Right renal cortex interstitium (tissue), 3 donors: ENCODE data around the gene MYO1E. TPM values are rescaled to one million over a fixed set of nuclear protein-coding genes. Genes with fewer than 3 reads are reported as not detected.
"Not testable (repeated sequence)": the region's sequence is repeated elsewhere in the genome, so short reads cannot be mapped to it uniquely, and the experiment has no call there.

Experiments
- DNase-seq, 3 donors: peaks; one replicate each; pipeline ENCODE4 v3.0.0-alpha.2; 2013; ENCODE audit warnings: low read depth in 3 of 3, low spot score in 2 of 3
- polyA plus RNA-seq, 3 donors: library from polyadenylated mRNA; unstranded; fragments of 120-200 nt; gene quantifications; one replicate each; pipeline ENCODE4 v1.2.1, GENCODE V29; 2013; ENCODE audit not compliant: insufficient read length in 3 of 3

Gene MYO1E
- polyA plus RNA-seq, 3 donors = 160 to 180 (median 161) TPM

DNA sequence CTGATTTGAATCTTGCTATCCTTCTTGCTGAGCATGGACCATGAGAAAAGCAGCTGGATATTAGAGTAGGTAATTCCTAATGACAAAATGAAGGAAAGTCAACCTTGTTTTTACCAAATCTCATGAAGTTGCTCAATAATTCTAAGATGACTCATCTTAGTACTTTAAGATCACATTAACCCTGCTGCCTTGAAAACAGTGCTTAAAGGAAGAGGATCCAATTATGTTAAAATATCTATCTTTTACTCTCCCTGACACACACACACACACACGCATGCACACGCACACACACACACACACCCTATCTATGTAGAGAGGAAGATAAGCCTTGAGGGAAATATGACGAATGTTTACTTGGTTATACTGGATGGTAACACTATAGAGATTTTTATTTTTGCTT, 16.0 kb upstream of the MYO1E start:
- DNase-seq = no peak

DNA sequence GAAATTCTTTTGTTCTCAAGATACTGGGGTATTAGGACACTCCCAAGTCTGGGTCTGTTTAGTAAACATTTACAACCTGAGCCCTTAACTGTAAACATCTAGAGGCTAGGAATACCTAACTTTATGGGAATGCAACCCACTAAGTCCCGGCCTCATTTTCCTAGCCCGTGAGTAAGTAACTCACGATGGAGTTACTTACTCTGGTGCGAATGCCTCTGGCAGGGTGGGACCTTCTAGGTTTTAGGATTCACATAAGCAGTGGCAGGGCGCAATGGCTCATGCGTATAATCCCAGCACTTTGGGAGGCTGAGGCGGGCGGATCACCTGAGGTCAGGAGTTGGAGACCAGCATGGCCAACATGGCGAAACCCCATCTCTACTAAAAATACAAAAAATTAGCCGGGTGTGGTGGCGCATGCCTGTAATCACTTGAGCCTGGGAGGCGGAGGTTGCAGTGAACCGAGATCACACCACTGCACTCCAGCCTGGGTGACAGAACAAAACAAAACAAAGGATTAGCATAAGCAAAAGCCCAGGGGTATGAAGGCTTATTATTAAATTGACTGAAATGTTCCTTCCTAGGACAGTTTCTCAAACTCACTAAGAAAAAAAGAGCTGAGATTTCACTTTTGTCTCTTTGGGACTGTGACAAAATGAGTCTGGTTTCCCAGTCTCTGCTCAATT, 14.7 kb upstream of the MYO1E start:
- DNase-seq = not testable (repeated sequence)

DNA sequence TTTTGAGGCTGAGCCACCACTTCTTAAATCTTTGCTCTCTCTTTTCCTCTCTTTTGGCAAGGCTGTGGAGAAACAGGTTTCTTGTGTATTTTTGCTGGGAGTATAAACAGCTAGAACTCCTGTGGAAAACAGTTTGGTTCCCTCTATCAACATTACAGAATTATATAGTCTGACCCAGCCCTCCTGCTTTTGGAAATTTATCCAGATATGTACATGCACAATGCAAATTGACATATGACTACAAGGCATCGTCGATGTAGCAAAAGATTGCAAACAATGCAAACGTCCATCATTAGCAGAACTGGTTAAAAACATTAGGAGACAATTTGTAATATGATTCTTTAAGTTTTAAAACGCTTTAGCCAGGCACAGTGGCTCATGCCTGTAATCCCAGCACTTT, 12.5 kb upstream of the MYO1E start:
- DNase-seq = no peak

DNA sequence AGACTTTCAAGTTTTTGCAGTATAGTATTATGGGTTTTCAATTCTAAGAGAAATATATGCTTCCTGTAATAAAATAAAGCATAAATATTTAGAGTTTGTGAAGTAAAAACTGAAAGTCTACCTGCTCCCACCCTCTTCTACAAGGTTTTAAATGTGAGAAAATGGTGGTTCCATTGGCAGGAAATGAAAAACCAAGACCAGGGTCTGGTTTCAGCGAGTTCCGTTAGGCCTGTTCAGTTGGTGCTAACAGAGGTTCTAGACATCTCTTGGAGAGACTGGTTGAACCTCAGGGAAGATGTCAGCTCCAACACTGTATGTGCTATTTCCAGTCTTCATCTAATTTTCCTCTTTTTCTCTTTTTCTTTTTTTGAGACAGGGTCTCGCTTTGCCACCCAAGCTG, 11.8 kb upstream of the MYO1E start:
- DNase-seq = no peak

DNA sequence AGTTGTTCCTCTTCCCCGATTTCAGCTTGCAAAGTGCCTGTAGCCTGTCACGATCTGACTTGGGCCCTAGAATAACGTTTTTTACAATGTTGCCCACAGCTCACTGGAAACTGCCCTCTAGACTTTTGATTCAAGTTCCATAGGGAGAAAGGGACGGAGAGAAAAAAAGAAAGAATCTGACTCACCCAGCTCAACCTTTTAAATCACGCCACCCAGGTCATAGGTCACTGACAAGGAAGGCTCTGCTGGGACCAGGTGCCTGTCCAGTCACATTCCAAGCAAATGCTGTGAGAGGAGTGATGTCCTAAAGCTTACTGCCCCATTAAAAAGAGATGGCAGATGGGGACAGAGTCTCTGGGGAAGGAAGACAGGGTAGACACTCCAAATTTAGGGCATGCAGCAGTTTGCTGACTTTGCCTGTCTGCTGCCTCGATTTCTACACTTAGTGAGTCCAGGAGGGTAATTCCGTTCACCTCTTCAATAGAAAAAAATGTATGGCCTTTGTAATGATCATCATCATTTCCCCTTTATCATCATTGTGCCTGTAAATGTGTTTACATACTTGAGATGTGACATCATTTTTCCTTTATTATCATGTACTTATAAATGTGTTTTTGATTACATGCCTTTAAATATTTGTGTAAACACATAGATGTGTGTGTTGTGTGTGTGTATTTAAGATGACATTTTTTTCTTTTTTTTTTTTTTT, 8.4 kb upstream of the MYO1E start:
- DNase-seq = no peak

DNA sequence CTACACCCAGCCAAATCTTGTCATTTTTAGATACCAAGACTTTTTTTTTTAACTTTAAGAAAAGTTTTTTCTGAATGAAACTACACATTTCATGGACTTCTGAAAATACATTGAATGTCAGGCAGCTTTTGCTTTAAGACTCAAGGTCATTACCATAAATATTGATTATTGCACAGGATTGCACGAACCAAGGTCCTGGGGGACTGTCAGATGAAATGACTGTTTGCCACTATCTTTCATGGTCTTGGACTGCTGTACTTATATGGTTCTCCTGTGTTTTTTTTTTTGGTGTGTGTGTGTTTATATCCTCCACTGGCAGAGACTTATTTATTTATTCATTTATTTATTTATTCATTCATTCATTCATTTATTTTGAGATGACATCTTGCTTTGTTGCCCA, 6.9 kb upstream of the MYO1E start:
- DNase-seq = no peak

DNA sequence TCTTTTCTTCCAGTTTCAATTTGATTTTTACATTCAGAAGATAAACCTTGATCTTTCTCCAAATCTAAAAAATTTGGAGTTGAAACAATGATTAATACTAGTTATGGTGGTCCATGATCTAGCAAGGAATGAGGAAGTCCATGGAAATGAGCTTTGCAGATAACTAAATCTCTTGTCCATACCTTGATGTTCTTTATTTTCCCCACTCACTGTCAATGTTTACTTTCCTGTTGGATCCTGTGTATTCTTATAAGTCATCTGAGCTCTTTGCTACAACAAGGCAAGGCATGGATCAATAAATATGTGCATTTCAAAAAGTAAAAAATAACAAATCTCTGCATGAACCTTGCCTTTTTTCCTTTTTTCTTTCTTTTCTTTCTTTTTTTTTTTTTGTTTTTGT, 6.2 kb upstream of the MYO1E start:
- no peak for DNase-seq

DNA sequence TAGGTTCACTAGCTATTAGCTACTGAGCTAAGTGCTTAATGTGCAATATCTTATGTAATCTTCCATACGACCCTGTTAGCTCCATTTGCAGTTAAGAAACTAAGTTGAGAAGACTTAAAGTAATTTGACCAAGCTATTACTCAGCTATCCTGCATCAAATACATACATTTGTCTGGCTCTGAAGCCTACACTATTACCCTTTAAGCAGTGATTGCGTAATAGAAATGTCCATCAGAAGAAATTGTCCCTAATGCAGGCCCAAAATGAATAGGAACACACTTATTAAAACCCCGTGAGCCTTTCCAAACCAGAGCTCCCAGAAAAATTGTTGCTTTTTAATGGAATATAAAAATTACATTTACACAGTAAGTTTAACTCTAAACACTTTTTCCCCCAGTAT, 5.3 kb upstream of the MYO1E start:
- no peak for DNase-seq

DNA sequence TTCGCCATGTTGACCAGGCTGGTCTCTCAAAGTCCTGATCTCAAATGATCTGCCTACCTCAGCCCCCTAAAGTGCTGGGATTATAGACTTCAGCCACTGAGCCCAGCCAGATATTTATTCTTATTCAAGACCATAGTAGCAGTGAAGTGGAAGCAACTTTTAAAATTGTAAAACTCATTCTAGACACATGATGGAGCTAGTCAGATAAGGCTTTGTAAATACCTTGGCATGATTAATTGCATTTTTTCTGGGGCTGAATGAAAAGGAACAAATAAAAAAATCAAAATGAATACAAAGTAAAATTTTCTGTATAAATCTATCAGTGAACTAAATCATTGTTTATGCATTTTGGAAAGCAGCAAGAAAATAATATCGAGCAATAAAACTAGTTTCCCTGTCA, 4.1 kb upstream of the MYO1E start:
- no peak for DNase-seq

DNA sequence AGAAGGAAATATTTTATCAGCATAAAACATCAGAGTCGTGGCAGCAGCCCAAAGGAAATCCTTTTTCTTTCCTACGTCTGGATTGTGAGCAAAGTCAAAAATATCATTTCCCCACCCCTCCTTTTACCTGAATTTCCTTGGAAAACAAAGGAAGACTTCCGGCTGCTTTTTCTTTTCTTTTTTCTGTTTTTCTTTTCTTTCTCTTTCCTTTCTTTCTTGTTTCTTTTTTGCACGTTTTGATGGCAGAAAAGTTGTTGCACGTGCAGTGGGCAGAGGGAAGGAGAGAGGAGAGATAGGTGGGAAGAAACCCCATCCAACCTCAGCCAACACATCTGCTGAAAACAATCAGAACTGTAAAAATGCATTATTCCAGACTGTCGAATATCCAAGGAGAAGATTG, 544 bp upstream of the MYO1E start:
- DNase-seq = no peak

DNA sequence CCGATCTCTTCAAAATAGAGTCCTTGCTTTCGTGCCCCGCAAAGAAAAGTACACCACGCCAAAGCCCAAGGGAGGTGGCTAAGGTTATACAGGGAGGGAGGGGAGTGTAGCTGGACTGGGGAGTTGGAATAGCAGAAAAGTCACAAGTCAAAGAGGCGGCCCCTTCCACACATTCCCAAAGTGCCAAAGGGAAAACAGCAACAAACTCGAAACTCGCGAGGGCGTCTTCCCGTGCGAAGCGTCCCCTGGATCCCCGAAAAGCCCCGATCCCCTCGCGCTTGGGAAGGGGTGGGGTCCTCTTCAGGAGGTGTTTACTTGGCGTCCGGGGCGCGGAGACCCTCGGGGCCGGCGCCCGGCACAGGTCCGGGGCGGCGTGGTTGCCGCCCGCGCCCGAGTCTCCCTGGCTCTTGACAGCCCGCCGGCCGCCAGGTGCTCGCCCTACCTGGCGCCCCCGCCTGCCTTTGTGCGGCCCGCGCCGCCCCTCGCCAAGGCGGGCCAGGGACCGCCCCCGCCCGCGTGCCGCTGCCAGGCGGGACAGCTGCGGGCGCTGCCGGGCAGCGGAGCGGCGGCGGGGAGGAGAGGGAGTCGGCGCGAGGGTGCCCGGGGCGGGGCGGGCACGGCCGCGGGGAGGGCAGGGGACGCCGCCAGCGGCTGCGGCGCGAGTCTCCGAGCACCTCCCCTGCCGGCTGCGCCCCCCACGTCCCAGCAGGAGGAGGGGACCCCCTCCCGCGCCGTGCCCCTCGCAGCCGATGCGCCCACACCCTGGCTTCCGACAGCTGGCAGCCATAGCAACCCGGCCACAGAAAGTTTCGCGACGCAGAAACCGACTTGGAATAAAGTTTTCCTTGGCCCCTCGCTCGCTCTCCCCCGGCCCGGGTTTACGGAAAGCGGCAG, 966 bp downstream of the MYO1E start:
- no peak for DNase-seq

DNA sequence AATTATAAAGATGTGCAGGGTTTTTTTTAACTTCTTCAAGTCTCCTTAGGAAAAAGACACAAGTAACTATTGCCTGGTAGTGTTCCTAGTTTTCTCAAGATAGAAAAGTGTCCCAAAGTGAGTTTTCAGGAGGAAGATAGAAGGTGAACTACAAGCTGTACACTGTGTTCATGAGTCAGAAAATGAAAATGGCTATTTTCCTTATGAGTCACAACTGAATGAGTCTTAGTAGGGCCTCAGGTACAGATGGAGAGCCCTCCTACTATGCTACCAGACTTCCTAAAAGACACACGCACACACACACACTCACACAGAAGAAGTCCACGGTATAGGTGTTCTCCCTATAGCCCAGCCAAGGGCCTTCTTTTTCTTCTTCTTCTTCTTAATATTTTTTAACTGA, 3.1 kb downstream of the MYO1E start:
- no peak for DNase-seq

DNA sequence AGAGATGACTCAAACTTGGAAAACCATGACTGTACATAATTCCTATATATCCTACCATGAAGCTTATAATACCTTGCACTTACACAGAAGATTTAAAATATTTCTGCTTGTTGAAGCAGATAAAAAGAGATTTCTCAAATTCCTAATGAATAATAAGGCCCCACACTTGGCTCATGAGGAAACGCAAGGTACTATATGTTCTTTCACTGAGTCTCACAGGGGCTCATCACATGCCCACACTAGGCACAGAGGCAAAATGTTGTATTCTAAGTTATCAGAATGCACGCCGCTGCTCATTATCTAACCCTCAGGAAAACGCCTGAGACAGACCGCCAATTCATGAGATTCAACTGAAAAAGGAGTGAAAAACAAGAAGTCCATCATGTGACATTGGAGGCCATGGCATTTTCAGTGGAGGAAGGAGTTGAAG, 5.6 kb downstream of the MYO1E start:
- no peak for DNase-seq

DNA sequence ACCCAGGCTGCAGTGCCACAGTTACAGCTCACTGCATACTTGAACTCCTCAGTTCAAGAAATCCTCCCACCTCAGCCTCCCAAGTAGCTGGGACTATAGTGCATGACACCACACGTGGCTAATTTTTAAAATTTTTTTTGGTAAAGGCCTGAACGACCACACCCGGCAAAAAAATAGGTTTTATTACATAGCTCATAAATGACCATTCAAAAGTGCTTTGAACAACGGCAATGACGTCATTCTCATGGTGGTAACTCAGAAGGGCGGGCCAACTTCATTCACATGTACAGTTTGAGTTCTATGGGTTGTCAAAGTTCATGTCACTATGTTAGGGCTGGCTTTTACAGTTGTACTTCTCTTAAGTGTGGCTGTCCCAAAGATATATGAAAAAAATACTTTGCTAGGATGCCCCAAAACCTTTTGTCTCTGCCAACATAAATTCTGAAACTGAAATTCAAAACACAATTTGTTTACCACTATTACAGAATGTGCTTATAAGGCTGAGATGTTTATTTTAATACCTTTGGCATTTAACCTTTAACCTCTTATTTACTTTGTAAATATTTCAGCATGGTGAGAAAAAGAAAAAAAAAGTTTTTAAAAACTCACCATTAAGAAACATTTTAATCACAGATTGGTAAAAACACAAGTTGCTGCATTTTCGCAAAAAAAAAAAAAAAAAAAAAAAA, 6.2 kb downstream of the MYO1E start:
- no peak for DNase-seq

DNA sequence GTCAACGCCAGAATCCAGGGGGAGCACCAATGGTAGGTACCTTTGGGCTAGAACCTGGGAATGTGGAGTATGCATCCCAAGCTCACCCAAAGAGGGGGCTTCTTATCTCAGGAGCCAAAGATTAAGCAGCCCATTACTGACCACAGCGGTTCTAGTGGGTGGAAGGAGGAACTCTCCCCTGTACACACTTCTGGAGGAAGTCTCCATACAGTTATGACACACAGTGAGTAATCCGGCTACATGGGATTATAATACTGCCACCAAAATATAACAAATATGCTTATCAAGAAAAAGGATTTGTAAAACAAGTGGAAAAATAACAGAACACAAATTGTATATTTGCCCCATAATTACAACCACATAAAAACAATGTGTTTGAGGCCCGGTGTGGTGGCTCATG, 8.4 kb downstream of the MYO1E start:
- no peak for DNase-seq

DNA sequence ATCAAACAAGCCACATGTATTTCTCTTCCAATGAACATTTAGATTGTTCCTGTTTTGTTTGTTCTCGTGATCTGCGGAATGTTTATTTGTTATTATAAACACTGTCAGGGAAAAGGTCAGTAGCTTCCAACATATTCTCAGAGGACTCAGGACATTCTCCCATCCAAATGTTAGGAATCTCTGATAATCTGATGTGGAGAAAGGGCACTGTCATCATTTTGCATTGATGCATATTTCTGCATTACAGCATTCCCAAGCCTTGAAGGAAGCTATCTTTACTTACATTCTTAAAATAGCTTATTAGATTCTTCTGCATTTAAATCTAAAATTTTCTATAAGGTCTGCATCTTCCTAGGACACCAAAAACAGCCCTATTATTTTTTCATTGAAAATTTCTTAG, 10.3 kb downstream of the MYO1E start:
- DNase-seq = no peak

DNA sequence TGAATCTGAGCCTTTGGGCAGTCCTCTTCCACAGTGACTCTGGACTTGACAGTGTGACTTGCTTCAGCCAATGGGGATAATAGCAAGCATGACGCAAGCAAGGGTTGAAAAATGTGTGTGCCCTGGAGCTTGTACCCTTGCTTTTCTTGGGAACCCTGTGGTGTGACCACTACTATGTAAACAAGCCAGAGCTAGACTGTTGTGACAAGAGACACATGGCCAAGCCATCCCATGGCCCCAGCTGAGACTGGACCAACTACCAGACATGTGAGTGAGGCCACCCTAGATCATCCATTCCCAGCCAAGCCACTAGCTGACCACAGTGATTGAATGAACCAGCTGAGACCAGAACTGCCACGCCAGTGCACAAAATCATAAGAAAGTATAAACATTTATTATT, 11.8 kb downstream of the MYO1E start:
- DNase-seq = no peak

DNA sequence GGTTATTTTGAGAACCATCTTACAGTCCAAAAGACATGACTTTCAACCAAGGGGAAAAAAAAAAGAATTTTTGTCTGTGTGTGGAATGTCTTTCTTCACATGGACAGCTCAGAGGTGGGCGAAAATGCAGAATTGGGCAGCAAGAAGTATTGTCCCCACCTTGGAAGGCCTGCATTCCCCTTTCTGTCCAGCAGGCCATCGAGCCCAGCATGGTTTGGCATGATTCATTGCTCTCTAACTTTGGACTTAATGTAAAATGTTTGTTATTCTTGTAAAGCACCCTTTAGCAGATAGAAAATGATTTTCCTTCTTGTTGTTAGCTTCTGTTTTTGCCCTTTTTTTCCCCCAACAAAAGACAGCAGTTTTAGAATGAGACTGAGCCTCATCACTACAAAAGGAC, 12.4 kb downstream of the MYO1E start:
- no peak for DNase-seq

DNA sequence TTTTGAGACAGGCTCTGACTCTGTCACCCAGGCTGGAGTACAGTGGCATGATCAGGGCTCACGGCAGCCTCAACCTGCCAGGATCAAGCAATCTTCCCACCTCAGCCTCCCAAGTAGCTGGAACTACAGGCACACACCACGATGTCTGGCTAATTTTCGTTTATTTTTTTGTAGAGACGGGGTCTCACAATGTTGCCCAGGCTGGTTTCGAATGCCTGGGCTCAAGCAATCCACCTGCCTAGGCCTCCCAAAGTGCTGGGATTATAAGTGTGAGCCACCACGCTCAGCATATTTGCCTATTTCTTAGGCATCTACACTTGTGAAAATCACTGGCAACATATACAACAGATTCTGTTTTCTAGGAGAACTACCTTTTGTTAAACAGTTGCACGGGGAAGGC, 16.9 kb downstream of the MYO1E start:
- DNase-seq = no peak

DNA sequence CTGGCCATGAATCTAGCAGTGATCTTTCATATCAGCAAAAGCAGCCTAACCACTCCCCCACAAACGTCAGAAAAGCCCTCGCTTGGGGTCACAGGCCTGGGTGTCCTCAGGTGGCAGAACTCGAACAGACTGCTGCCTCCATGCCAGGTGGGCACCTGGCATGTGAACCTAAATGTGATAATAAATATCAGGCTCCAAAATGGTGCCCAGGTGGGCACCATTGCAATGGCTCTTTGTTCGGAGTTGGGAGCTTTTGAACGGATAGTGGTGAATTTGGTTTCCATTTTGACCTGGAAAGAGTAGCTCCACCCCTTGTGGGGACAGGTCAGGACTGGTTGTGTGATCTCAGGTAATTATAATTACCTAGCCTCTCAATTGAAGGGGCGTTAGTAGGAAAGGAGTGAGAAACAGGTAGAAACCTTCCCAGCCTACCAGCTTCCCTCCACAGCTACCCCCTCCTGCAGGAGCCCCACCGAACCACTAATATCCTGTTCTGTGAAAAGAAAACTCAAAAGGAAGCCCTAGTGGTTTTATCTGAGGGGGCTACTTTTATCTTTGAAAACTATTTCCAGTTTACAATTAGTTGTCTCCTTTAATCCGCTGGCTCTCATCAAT, 18.1 kb downstream of the MYO1E start:
- DNase-seq = no peak

DNA sequence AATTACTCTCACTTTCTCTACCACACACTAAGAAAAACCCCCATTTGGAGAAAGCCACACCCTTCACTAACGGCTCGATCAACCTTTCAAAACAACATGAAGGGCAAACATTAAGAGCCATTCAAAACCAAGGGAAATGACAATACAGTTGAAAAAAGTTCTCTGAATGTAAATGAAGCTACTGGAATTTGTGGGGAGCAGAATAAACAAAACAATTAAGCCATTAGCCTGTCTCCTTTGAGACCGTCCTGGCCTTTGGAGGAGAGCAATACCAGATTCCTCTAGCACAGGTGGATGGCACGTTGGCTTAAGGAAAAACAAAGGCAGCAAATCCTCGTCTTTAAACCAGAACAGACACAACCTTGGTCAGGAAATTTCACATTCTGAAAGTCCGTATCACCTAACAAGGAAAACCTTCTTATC, 18.7 kb downstream of the MYO1E start:
- DNase-seq = no peak
